Colon (tissue), 2 donors: ENCODE results near the gene GAB2.
"Not testable (repeated sequence)": the region's sequence is repeated elsewhere in the genome, so short reads cannot be mapped to it uniquely, and the experiment has no call there.

Experiments
- FAIRE-seq: peaks from 2 replicates; lab custom pipeline; 2012; peaks lifted over from hg19 to GRCh38; lab: Jason Lieb, UNC
- donor health status: control.
- donor health status: control.

GAB2 gene

GRCh38 chr11:78179459-78180071 lies 238.1 kb downstream of the GAB2 start:
- no peak for FAIRE-seq

GRCh38 chr11:78177216-78177615 lies 240.4 kb downstream of the GAB2 start:
- no peak for FAIRE-seq

GRCh38 chr11:78176605-78177141 lies 240.9 kb downstream of the GAB2 start:
- FAIRE-seq, result no peak

DNA sequence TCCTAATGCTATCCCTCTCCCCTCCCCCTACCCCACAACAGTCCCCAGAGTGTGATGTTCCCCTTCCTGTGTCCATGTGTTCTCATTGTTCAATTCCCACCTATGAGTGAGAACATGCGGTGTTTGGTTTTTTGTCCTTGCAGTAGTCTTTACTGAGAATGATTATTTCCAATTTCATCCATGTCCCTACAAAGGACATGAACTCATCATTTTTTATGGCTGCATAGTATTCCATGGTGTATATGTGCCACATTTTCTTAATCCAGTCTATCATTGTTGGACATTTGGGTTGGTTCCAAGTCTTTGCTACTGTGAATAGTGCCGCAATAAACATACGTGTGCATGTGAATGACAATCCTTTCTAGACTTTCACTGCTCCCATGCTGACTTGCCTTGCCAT lies 241.8 kb downstream of the GAB2 start:
- not testable (repeated sequence) for FAIRE-seq

GRCh38 chr11:78171951-78172350 lies 245.7 kb downstream of the GAB2 start:
- FAIRE-seq, result no peak

- FAIRE-seq, result no peak
These were observed 246.6 kb downstream of the GAB2 start for GRCh38 chr11:78170874-78171549.

DNA sequence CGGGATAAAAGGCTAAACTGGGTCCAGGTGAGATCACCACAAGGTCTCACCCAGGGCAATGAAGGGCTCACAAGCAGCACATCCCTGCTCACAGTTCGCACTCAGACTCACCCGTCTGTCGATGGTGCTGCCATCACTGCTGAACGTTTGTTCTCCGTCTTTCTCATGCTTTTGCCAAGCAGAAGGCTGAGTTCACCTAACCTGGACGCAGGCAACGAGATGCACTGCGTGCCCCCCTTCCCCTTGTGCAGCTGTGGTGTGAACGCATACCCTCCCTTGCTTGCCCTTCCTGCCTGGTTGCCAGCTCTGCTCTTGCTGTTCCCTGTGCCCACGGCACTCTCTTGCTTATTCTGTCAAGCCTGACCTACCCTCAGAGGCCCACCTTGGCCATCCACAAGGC lies 247.2 kb downstream of the GAB2 start:
- FAIRE-seq, result no peak

DNA sequence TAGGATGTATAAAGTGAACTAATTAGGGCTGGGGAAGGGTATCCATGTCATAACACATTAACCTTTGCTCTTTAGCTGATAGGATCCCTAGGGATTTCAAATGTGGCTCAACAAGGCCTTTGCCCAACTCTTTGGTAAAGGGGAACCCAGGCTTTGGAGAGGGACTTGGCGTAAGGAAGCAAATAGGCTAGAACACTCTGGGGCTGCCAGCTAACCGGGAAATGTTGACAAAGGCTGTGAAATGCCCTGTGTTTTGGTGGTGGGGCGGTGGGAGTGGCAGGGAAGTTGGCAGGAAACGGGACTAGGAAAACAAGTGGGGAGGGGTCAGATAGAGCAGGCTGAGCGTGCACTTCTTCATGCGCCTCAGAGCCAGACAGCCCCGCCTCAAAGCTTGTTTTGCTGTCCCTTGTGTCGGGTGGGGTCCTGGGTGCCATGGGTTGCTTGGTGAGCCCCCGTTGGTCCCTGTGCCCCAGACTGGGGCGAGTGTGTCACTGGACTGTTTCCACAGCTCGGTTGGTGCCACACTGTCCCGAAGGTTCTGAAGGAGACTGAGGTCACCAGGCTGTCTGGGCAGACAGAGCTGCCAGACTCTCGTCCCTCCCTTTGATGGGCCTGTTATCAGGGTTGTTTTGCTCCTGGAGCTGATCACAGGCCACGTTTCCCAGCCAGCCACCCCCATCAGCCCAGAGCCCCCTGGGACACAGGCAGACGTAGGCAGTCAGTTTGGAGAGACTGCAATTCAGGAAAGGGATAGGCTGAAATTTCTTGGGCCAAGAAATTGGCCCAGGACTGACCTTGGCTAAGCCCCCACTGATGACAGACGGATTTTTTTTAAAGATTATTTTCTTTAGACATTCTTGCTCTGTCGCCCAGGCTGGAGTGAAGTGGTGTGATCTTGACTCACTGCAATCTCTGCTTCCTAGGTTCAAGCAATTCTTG lies 248.8 kb downstream of the GAB2 start:
- no peak for FAIRE-seq

- FAIRE-seq, result no peak
These were observed 250.7 kb downstream of the GAB2 start for GRCh38 chr11:78166855-78167469.
